K562 (cell line): ENCODE measurements around the gene TMEM72. TPM values are rescaled to one million over a fixed set of nuclear protein-coding genes. Genes with fewer than 3 reads are reported as not detected.

Experiments used
- ATAC-seq: fragments of 200-7000 bp; cut with Tn5 transposase; 3 replicates; pipeline ENCODE4 v1.9.1; 2020; ENCODE audit warnings: moderate library complexity
- BruUV-seq: library from RNA; stranded (reverse); fragments of 400-500 nt; replicated peaks from 2 replicates; lab custom pipeline; 2021; lab: Mats Ljungman, UMichigan
- CTCF ChIA-PET: fragments of 300-600 bp; formaldehyde crosslinking; extraction: SDS; loops from one replicate; lab custom pipeline; 2021; ENCODE audit warnings: low intra/inter-chr PET ratio; lab: Yijun Ruan, JAX
- POLR2A ChIA-PET: fragments of 300-600, 350-650 bp; sonication (Branson Sonifier 250); formaldehyde crosslinking; extraction: SDS; loops from one replicate; lab custom pipeline; 2021; ENCODE audit warnings: antibody characterized with exemption, inconsistent platforms; lab: Yijun Ruan, JAX
- DNase-seq, 4 experiments: peaks; one replicate each; pipeline versions ENCODE4 v3.0.0 to v3.0.0-alpha.2; 2011 to 2018; ENCODE audit warnings: low spot score in 3 of 4, mixed read lengths in 3 of 4; ENCODE audit errors: extremely low read depth in 1 of 4
- FAIRE-seq: peaks from 2 replicates; lab custom pipeline; 2011; peaks lifted over from hg19 to GRCh38; lab: Jason Lieb, UNC
- H2AFZ ChIP-seq: 2 replicates; pipeline ENCODE4 v1.6.0; 2011; ENCODE audit warnings: low read depth, low read length, control low read depth, inconsistent platforms
- H3K27ac ChIP-seq: fragments of 200-600 bp; 3 replicates; pipeline ENCODE4 v1.8.0; 2011; ENCODE audit warnings: low read depth, mild to moderate bottlenecking, control low read depth, inconsistent platforms, low read length, moderate library complexity, mixed read lengths; ENCODE audit errors: extremely low read depth
- H3K27me3 ChIP-seq, 2 experiments: fragments of 300-600 bp in 1 of 2; 2 replicates in 1 of 2; 3 replicates in 1 of 2; pipeline versions ENCODE4 v1.6.0 to v1.8.0; 2011; ENCODE audit warnings: inconsistent platforms in 2 of 2, low read length in 2 of 2, mild to moderate bottlenecking in 1 of 2, mixed read lengths in 1 of 2, moderate library complexity in 1 of 2; ENCODE audit not compliant: control insufficient read depth in 2 of 2, insufficient read depth in 2 of 2
- H3K36me3 ChIP-seq: fragments of 300-600 bp; 3 replicates; pipeline ENCODE4 v1.8.0; 2011; ENCODE audit warnings: mild to moderate bottlenecking, low read length, inconsistent platforms; ENCODE audit not compliant: control insufficient read depth, insufficient read depth
- H3K4me1 ChIP-seq, 2 experiments: fragments of 200-600 bp in 1 of 2; replicated peaks in 1 of 2; 2 replicates in 1 of 2; 3 replicates in 1 of 2; pipeline versions ENCODE4 v1.5.1 to v1.8.0; 2011; ENCODE audit warnings: inconsistent platforms in 2 of 2, low read length in 2 of 2, mild to moderate bottlenecking in 1 of 2, mixed read lengths in 1 of 2, moderate library complexity in 1 of 2; ENCODE audit not compliant: control insufficient read depth in 2 of 2, insufficient read depth in 2 of 2
- H3K4me2 ChIP-seq: 2 replicates; pipeline ENCODE4 v1.6.1; 2011; ENCODE audit warnings: low read length, control low read depth, inconsistent platforms, mixed read lengths; ENCODE audit not compliant: insufficient read depth
- H3K4me3 ChIP-seq: fragments of 200-600 bp; sonication (generic), shearing (Covaris generic); 2 replicates; pipeline ENCODE4 v1.5.1; 2016; ENCODE audit warnings: control low read depth, inconsistent platforms
- H3K79me2 ChIP-seq: fragments of 200-600 bp; 3 replicates; pipeline ENCODE4 v1.8.0; 2011; ENCODE audit warnings: low read length, inconsistent platforms; ENCODE audit not compliant: control insufficient read depth, insufficient read depth
- H3K9ac ChIP-seq, 2 experiments: 2 replicates each; pipeline versions ENCODE4 v1.6.0 to v1.6.1; 2011; ENCODE audit warnings: low read depth in 2 of 2, low read length in 2 of 2, control low read depth in 1 of 2, inconsistent platforms in 1 of 2, mild to moderate bottlenecking in 1 of 2, mixed read lengths in 1 of 2; ENCODE audit not compliant: insufficient read depth in 1 of 2
- H3K9me1 ChIP-seq: one replicate; pipeline ENCODE4 v1.6.0; 2011; ENCODE audit warnings: inconsistent platforms, mild to moderate bottlenecking, low read length, moderate library complexity; ENCODE audit not compliant: control insufficient read depth, insufficient read depth
- H3K9me3 ChIP-seq: replicated peaks from 2 replicates; pipeline ENCODE4 v1.5.1; 2011; ENCODE audit warnings: low read depth, low read length, inconsistent platforms; ENCODE audit not compliant: control insufficient read depth, insufficient read depth
- H4K20me1 ChIP-seq: replicated peaks from 2 replicates; pipeline ENCODE4 v1.6.1; 2011; ENCODE audit warnings: low read length, inconsistent platforms, mixed read lengths; ENCODE audit not compliant: control insufficient read depth, insufficient read depth
- EGR1 ChIP-seq: fragments of 450-650 bp; conservative IDR thresholded peaks from 2 replicates; pipeline ENCODE4 v1.6.1; 2017; ENCODE audit warnings: mild to moderate bottlenecking
- NR2C1 ChIP-seq, 2 experiments: fragments of 450-650 bp; IDR thresholded peaks; 2 replicates each; pipeline ENCODE4 v1.6.1; 2017; ENCODE audit warnings: mild to moderate bottlenecking in 2 of 2, antibody characterized with exemption in 1 of 2, inconsistent platforms in 1 of 2, missing compliant biosample characterization in 1 of 2, missing genetic modification characterization in 1 of 2
- RBFOX2 ChIP-seq: fragments of 200-400 bp; formaldehyde crosslinking; IDR thresholded peaks from 2 replicates; pipeline ENCODE4 v1.6.1; 2017; ENCODE audit warnings: low read depth, mild to moderate bottlenecking, low read length, moderate library complexity
- STAG1 ChIP-seq: sonication (generic); formaldehyde crosslinking; IDR thresholded peaks from 2 replicates; pipeline ENCODE4 v1.5.0; 2020; ENCODE audit warnings: missing genetic modification reagents, borderline replicate concordance
- ZNF384 ChIP-seq: IDR thresholded peaks from 2 replicates; pipeline ENCODE4 v1.6.1; 2012; ENCODE audit warnings: low read depth, low read length, improper control_type of control experiment
- ZNF707 ChIP-seq: fragments of 250-450 bp; sonication (Bioruptor Pico); conservative IDR thresholded peaks from 2 replicates; pipeline ENCODE4 v1.8.0; 2022; ENCODE audit warnings: inconsistent platforms, mild to moderate bottlenecking, moderate library complexity
- ZNF76 ChIP-seq: fragments of 250-450 bp; sonication (Bioruptor Pico); IDR thresholded peaks from 2 replicates; pipeline ENCODE4 v1.4.0; 2020; ENCODE audit warnings: mild to moderate bottlenecking, moderate library complexity, borderline replicate concordance
- WGBS: fragments of 100-300 bp; shearing (Covaris generic); methylation state at CpG from one replicate; pipeline ENCODE4 v1.1.6; 2016; ENCODE audit warnings: low coverage, mixed read lengths; ENCODE audit not compliant: insufficient coverage; ENCODE audit errors: missing lambda C conversion rate; 5-methylcytosine and 5-hydroxymethylcytosine counted together
- in situ Hi-C: fragments of 300-500 bp; cut with MboI; formaldehyde crosslinking; loops from 4 replicates; pipeline ENCODE4 v1.15.0; 2018; ENCODE audit warnings: inconsistent platforms, mixed read lengths
- intact Hi-C: fragments of 100-400 bp; cut with micrococcal nuclease; formaldehyde crosslinking; loops from 2 replicates; pipeline ENCODE4 v1.14.2; 2022
- polyA plus RNA-seq, 8 experiments: library from polyadenylated mRNA; depleted of rRNA in 4 of 8; stranded (reverse) in 5 of 8; unstranded in 3 of 8; fragments of >200 nt; fragmentation: Nextera tagmentation in 2 of 8; fragmentation: Illumina TruSeq in 1 of 8; extraction: Ambion mirVana in 2 of 8; extraction: Trizol in 1 of 8; gene quantifications; 2 replicates each; pipeline versions ENCODE4 v1.2.1 to v1.2.3, GENCODE V29; 2011 to 2014; ENCODE audit warnings: inconsistent platforms in 1 of 8, missing spikeins in 1 of 8
- total RNA-seq, 7 experiments: library from RNA; depleted of rRNA in 6 of 7; stranded (reverse); fragments of >200 nt in 6 of 7; fragmentation: Illumina TruSeq in 2 of 7; extraction: Trizol in 2 of 7; gene quantifications; 2 replicates each; pipeline versions ENCODE4 v1.2.1 to v1.2.3, GENCODE V29; 2011 to 2021; ENCODE audit warnings: low replicate concordance in 1 of 7

Gene TMEM72
- total and polyA plus RNA-seq, 9 of the 15 experiments (the other 6 are each of a cell fraction or from before 2014, with no cell fraction given): not detected

DNA sequence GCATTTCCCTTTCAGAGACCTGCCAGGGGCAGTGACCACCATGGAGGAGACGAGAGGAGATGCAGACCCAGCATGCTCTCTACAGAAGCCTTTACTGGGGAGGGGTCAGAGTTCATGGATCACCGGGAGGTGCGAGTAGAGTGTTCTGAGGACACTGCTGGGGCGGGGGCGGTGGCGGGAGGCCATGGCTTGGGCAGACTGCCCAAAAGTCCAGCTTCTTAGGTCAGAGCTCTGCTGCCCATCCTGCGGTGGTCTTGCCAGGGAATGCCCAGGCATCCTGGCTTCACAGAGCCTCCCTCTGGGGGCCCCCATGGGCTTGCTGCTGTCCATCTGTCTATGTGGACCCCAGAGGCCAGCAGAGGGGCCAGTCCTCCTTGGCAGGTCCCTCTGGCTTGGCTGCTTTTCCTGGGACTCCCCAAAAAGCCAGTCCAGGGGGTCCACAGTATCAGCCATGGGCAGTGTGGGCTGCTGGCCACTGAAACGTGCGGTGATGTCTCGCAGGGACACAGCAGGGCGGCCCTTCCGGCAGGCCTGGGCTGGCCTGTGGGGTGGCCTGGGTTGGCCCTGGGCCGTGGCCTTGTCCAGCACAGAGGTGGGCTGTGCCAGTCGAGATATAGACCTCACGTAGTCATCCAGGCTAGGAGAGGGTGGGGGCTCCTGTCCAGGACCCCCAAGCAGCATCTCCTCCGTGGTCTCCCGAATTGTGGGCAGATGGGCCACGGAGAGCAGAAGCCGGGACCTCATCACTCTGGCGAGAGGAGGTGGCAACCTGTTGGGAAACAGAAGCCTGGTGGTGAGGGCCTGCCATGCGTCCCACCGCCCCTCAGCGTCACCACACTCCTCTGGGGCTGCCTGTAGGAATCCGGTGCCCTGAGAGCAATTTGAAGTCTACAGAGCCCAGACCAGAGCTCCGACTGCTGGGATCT, 66.4 kb downstream of the TMEM72 start:
- Histone ChIP-seq H3K9me1 (no peaks in the 10 kb centered on the region), H3K27ac (no peak overlapping the region), H3K4me3 (no peak overlapping the region), H3K4me2 (no peak overlapping the region), H3K9ac (peak overlapping the region in 1 of 2 experiments; percentile 65; a peak in 2 of 4 replicates), H4K20me1 (no peaks in the 10 kb centered on the region), H3K9me3 (no peaks in the 10 kb centered on the region), H3K4me1 (peaks cover 44 to 64% of the 10 kb centered on the region in 2 experiments), H2AFZ (no peak overlapping the region), H3K27me3 (peaks cover 0 to 6% of the 10 kb centered on the region in 2 experiments; a peak in 1 of 5 replicates), H3K36me3 (no peaks in the 10 kb centered on the region), H3K79me2 (no peaks in the 10 kb centered on the region)
- TF ChIP-seq RBFOX2 (peak; percentile 37; the same call in 1 of the 2 replicates), ZNF384 (no peak), ZNF76 (CRISPR knock-in tag) (no peak), STAG1 (CRISPR knock-in tag) (0 out of 2 replicates have a peak, but pooled peaks have one; percentile 10), EGR1 (0 out of 2 replicates have a peak, but pooled peaks have one; percentile 19), ZNF707 (CRISPR knock-in tag) (no peak), NR2C1 (IDR thresholded peaks at IDR 0.05) (peak; percentile 44; the same call in 1 of the 2 replicates), NR2C1 (tag; IDR thresholded peaks at IDR 0.05) (no peak; the same call in 1 of the 2 replicates)
- WGBS: 59% methylated on average over 25 of the region's 25 CpGs
- FAIRE-seq (no peak), ATAC-seq (no peak), DNase-seq (no peak)
- BruUV-seq: no TSS peak
- POLR2A ChIA-PET: interaction anchor here (0.6 to 1.6 kb wide), 3 partner anchors 9 to 29 kb away, joined by 3 to 8 read pairs (median 4); no protein-coding TSS in a partner anchor
- intact Hi-C loops: loop anchor here (5.0 kb wide), 1 partner anchor 100 kb away; no protein-coding TSS in a partner anchor
- CTCF ChIA-PET: no interaction called here
- in situ Hi-C loops: no loop called here
